Fibroblast of lung (primary cell): Measurements from ENCODE around the gene LZTS3.

Source experiments
- CTCF ChIP-seq, 2 donors: IDR thresholded peaks in 1 of 2; conservative IDR thresholded peaks in 1 of 2; 1 replicate in 1 of 2; 2 replicates in 1 of 2; pipeline ENCODE4 v1.5.1; 2011 to 2012; ENCODE audit warnings: low read length in 2 of 2, control low read depth in 1 of 2, inconsistent platforms in 1 of 2, low read depth in 1 of 2, mild to moderate bottlenecking in 1 of 2
- EZH2 ChIP-seq: IDR thresholded peaks from 2 replicates; pipeline ENCODE4 v1.5.1; 2012; ENCODE audit warnings: low read length, control low read depth, mild to moderate bottlenecking; ENCODE audit errors: missing control alignments

DNA sequence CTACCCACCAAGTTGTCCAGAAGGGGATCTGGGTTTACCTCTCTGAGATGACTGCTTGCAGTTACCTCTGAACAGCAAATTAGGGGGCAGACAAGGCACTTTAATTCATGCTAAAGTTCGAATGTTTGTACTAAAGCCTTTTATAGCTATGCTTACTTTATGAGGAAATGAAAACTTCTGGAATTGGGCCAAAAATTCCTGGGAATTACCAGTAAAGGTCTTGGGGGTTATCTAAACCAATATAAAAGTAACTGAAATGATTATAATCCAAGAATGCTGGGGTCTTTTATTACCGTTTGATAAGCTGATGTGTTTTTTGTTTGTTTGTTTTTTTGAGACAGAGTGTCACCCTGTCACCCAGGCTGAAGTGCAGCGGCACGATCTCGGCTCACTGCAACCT, 7.9 kb upstream of the LZTS3 start:
- TF ChIP-seq CTCF (conservative IDR thresholded peaks at IDR 0.05 in 1 of 2, IDR thresholded peaks at IDR 0.05 in 1 of 2; ENCODE audit: low read depth in 1 of 2, low read length in 2 of 2) (no peak), EZH2 (no peak)
